HEK293 (cell line): ENCODE measurements around the gene ARTN.

Source experiments
- CTCF ChIP-seq: fragments of 450-650 bp; formaldehyde crosslinking; IDR thresholded peaks from 2 replicates; pipeline ENCODE4 v1.5.1; 2016; ENCODE audit warnings: missing biosample characterization, missing genetic modification characterization
- ZNF398 ChIP-seq: fragments of 450-650 bp; formaldehyde crosslinking; IDR thresholded peaks from 2 replicates; pipeline ENCODE4 v1.5.1; 2017; ENCODE audit warnings: missing biosample characterization, missing genetic modification characterization

- TF ChIP-seq CTCF (no peak), ZNF398 (no peak)
Measured at GRCh38 chr1:43978264-43978550, 44.6 kb downstream of the ARTN start.
